ENCODE results near the gene SLC25A42.

DNA sequence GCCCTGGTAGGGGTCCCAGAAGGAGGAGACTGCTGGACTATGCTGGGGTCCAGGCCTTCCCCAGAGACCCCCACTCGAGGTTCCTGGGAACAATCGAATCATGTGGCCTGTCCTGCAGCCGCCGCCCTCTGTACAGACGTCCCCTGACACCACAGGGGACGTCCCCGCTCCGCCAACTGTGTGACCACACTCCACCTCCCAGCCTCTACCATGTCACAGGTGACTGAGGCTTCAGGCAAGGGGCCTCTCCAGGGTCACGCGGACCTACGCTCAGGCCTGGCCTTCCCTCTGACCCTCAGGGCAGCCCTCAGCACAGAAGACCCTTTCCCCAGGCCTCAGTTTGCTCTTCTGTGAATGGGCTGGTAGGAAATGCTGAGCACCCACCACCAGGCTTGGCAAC is 87.6 kb downstream of the SLC25A42 start:
- no peak for TF ChIP-seq EZH2 (IDR thresholded peaks at IDR 0.05; ENCODE audit: borderline replicate concordance, low read length)
- TF ChIP-seq, protein P1, sequence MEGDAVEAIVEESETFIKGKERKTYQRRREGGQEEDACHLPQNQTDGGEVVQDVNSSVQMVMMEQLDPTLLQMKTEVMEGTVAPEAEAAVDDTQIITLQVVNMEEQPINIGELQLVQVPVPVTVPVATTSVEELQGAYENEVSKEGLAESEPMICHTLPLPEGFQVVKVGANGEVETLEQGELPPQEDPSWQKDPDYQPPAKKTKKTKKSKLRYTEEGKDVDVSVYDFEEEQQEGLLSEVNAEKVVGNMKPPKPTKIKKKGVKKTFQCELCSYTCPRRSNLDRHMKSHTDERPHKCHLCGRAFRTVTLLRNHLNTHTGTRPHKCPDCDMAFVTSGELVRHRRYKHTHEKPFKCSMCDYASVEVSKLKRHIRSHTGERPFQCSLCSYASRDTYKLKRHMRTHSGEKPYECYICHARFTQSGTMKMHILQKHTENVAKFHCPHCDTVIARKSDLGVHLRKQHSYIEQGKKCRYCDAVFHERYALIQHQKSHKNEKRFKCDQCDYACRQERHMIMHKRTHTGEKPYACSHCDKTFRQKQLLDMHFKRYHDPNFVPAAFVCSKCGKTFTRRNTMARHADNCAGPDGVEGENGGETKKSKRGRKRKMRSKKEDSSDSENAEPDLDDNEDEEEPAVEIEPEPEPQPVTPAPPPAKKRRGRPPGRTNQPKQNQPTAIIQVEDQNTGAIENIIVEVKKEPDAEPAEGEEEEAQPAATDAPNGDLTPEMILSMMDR (conservative IDR thresholded peaks at IDR 0.05 in 1 of 2, IDR thresholded peaks at IDR 0.05 in 1 of 2; ENCODE audit: extremely low read depth in 1 of 2, insufficient read depth in 1 of 2, low read depth in 1 of 2, low read length in 2 of 2), result no peak
